Bronchial epithelial cell (primary cell): Measurements from ENCODE around the gene CDCA3. TPM values are rescaled to one million over a fixed set of nuclear protein-coding genes. Genes with fewer than 3 reads are reported as not detected.

Source experiments
- DNase-seq: peaks from one replicate; pipeline ENCODE4 v3.0.0-alpha.2; 2010; ENCODE audit warnings: low read depth
- FAIRE-seq: peaks from 2 replicates; lab custom pipeline; 2011; peaks lifted over from hg19 to GRCh38; lab: Jason Lieb, UNC
- H3K27me3 ChIP-seq: 2 replicates; pipeline ENCODE4 v1.5.1; 2011; ENCODE audit warnings: low read length; ENCODE audit not compliant: control insufficient read depth, insufficient read depth
- H3K36me3 ChIP-seq: 2 replicates; pipeline ENCODE4 v1.5.1; 2011; ENCODE audit warnings: low read length; ENCODE audit not compliant: control insufficient read depth, insufficient read depth
- H3K4me3 ChIP-seq: 2 replicates; pipeline ENCODE4 v1.5.1; 2011; ENCODE audit warnings: mild to moderate bottlenecking, low read depth, low read length, control low read depth
- CTCF ChIP-seq: IDR thresholded peaks from 2 replicates; pipeline ENCODE4 v1.5.1; 2011; ENCODE audit warnings: mild to moderate bottlenecking, moderate library complexity, low read length, control low read depth, inconsistent platforms; ENCODE audit not compliant: insufficient read depth, severe bottlenecking
- total RNA-seq: library from RNA; depleted of rRNA; stranded (reverse); fragments of >200 nt; gene quantifications from 2 replicates; pipeline ENCODE4 v1.2.1, GENCODE V29; 2014

Gene CDCA3
- total RNA-seq, 1 donor from 2014 or later, result 0.26 TPM

GRCh38 chr12:6854036-6854435 is 3.0 kb upstream of the CDCA3 start:
- H3K4me3 ChIP-seq, result no peak overlapping the region
- H3K36me3 ChIP-seq, result peaks cover 20% of the 10 kb centered on the region
- no peak for TF ChIP-seq CTCF
- no peaks in the 10 kb centered on the region for H3K27me3 ChIP-seq
- no peak for FAIRE-seq
- no peak for DNase-seq

- Histone ChIP-seq H3K4me3 (no peak overlapping the region), H3K27me3 (no peaks in the 10 kb centered on the region), H3K36me3 (peaks cover 16% of the 10 kb centered on the region)
- no peak for FAIRE-seq
- no peak for DNase-seq
- TF ChIP-seq CTCF, result no peak
These were observed 2.5 kb upstream of the CDCA3 start for GRCh38 chr12:6853626-6854025.

- Histone ChIP-seq H3K36me3 (peaks cover 11% of the 10 kb centered on the region), H3K4me3 (peak overlapping the region; percentile 79), H3K27me3 (no peaks in the 10 kb centered on the region)
- FAIRE-seq (peak; percentile 43), DNase-seq (peak; percentile 81)
- TF ChIP-seq CTCF, result no peak
These were observed 1.7 kb upstream of the CDCA3 start for GRCh38 chr12:6852651-6853354.

- FAIRE-seq (no peak), DNase-seq (peak; percentile 98)
- no peak for TF ChIP-seq CTCF
- no peaks in the 10 kb centered on the region for H3K27me3 ChIP-seq
- peak within 1 kb of the TSS; percentile 79 for H3K4me3 ChIP-seq
- H3K36me3 ChIP-seq, result peaks cover 8% of the 10 kb centered on the region
These were observed 1.0 kb upstream of the CDCA3 start, which contains the start of gene USP5 for GRCh38 chr12:6851921-6852650. USP5 (plus strand) TSS chr12:6852150; CDS start chr12:6852180, 30 bp downstream.

GRCh38 chr12:6850796-6851152 is 312 bp downstream of the CDCA3 start:
- Histone ChIP-seq H3K36me3 (peaks cover 3% of the 10 kb centered on the region), H3K4me3 (peak overlapping the region; percentile 79), H3K27me3 (no peaks in the 10 kb centered on the region)
- no peak for FAIRE-seq
- no peak for TF ChIP-seq CTCF
- DNase-seq, result no peak
